Gastroesophageal sphincter (tissue), 3 donors: ENCODE measurements around the gene BOLA3.

ENCODE experiments used
- POLR2A ChIP-seq, 2 donors: fragments of 450-650 bp; IDR thresholded peaks; one replicate each; pipeline ENCODE4 v1.6.1; 2017; ENCODE audit warnings: antibody characterized with exemption in 2 of 2, mild to moderate bottlenecking in 2 of 2, moderate library complexity in 1 of 2
- POLR2AphosphoS5 ChIP-seq: sonication (generic); formaldehyde crosslinking; IDR thresholded peaks from one replicate; pipeline ENCODE4 v1.6.1; 2017; ENCODE audit warnings: antibody characterized with exemption
- TF ChIP-seq, protein P1 (sequence below), 4 experiments: fragments of 200-600 bp in 2 of 4; fragments of 450-650 bp in 2 of 4; sonication (generic) in 1 of 4; IDR thresholded peaks; one replicate each; pipeline ENCODE4 v1.5.1; 2017 to 2019; ENCODE audit warnings: antibody characterized with exemption in 4 of 4, mild to moderate bottlenecking in 2 of 4, moderate library complexity in 2 of 4

- TF ChIP-seq, protein P1, sequence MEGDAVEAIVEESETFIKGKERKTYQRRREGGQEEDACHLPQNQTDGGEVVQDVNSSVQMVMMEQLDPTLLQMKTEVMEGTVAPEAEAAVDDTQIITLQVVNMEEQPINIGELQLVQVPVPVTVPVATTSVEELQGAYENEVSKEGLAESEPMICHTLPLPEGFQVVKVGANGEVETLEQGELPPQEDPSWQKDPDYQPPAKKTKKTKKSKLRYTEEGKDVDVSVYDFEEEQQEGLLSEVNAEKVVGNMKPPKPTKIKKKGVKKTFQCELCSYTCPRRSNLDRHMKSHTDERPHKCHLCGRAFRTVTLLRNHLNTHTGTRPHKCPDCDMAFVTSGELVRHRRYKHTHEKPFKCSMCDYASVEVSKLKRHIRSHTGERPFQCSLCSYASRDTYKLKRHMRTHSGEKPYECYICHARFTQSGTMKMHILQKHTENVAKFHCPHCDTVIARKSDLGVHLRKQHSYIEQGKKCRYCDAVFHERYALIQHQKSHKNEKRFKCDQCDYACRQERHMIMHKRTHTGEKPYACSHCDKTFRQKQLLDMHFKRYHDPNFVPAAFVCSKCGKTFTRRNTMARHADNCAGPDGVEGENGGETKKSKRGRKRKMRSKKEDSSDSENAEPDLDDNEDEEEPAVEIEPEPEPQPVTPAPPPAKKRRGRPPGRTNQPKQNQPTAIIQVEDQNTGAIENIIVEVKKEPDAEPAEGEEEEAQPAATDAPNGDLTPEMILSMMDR (IDR thresholded peaks at IDR 0.05), result no peak
- TF ChIP-seq POLR2A (IDR thresholded peaks at IDR 0.05) (no peak), POLR2AphosphoS5 (no peak)
Measured at GRCh38 chr2:74092275-74092674, 55.4 kb downstream of the BOLA3 start.
